Measurements from ENCODE around the gene ACAP2.

GRCh38 chr3:195447201-195447600, 4.4 kb upstream of the ACAP2 start:
- TF ChIP-seq POLR2A (IDR thresholded peaks at IDR 0.05) (no peak), CTCF (IDR thresholded peaks at IDR 0.05) (no peak)
